Right lobe of liver (tissue), 6 donors: Measurements from ENCODE around the gene SPTB. TPM values are rescaled to one million over a fixed set of nuclear protein-coding genes. Genes with fewer than 3 reads are reported as not detected.

ENCODE experiments used
- ATAC-seq, 4 donors: fragments of 200-7000 bp; cut with Tn5 transposase; one replicate each; pipeline ENCODE4 v1.9.1; 2020; ENCODE audit warnings: mild to moderate bottlenecking in 4 of 4, moderate library complexity in 4 of 4
- DNase-seq, 3 donors: peaks; one replicate each; pipeline ENCODE4 v3.0.0-alpha.2; 2020
- H3K27ac ChIP-seq, 3 donors: fragments of 200-600 bp; one replicate each; pipeline ENCODE4 v1.8.0; 2022
- H3K27me3 ChIP-seq, 2 donors: fragments of 200-600 bp; one replicate each; pipeline ENCODE4 v1.8.0; 2022
- H3K36me3 ChIP-seq, 4 donors: fragments of 200-600 bp; sonication (generic) in 1 of 4; one replicate each; pipeline versions ENCODE4 v1.5.1 to v1.8.0; 2017 to 2022; ENCODE audit warnings: control low read depth in 1 of 4
- H3K4me1 ChIP-seq, 4 donors: fragments of 200-600 bp; sonication (generic) in 1 of 4; one replicate each; pipeline versions ENCODE4 v1.5.1 to v1.8.0; 2017 to 2022; ENCODE audit warnings: control low read depth in 1 of 4
- H3K4me3 ChIP-seq, 3 donors: fragments of 200-600 bp; one replicate each; pipeline ENCODE4 v1.8.0; 2022
- H3K9me3 ChIP-seq, 4 donors: fragments of 200-600 bp; sonication (generic) in 1 of 4; one replicate each; pipeline versions ENCODE4 v1.5.1 to v1.8.0; 2017 to 2022; ENCODE audit warnings: control low read depth in 1 of 4
- POLR2A ChIP-seq: fragments of 450-650 bp; IDR thresholded peaks from one replicate; pipeline ENCODE4 v1.6.1; 2017; ENCODE audit warnings: antibody characterized with exemption, mild to moderate bottlenecking
- WGBS: methylation state at CpG from one replicate; pipeline ENCODE4 v1.1.6; 2018; ENCODE audit warnings: low coverage, low lambda C conversion rate; ENCODE audit not compliant: insufficient coverage; ENCODE audit errors: missing lambda C conversion rate; 5-methylcytosine and 5-hydroxymethylcytosine counted together
- intact Hi-C, 2 donors: fragments of 100-400 bp; cut with DNase I; formaldehyde crosslinking; loops; one replicate each; pipeline versions ENCODE4 v1.11.2 to v1.14.1; 2022
- total RNA-seq, 6 experiments: library from RNA; depleted of rRNA in 2 of 6; stranded (reverse); fragments of >200 nt in 2 of 6; fragmentation: NEBNext Ultra II Directional in 3 of 6; extraction: Animal tissue kit (Norgen Biotek cat#: 25700) in 3 of 6; gene quantifications; one replicate each; pipeline versions ENCODE4 v1.1.0 to v1.2.4, GENCODE V29; 2016 to 2023
- TF ChIP-seq, protein P1 (sequence below), 4 donors: fragments of 200-600 bp in 3 of 4; fragments of 450-650 bp in 1 of 4; IDR thresholded peaks; one replicate each; pipeline versions ENCODE4 v1.5.1 to v1.8.0; 2016 to 2022; ENCODE audit warnings: antibody characterized with exemption in 4 of 4, mild to moderate bottlenecking in 2 of 4
- donor health status: DM: no; HTN: yes; CAD: no.
- donor health status: DM: no; HTN: no; CAD: no.
- donor health status: DM: no; HTN: no; CAD: no.
- donor health status: DM: no; HTN: yes; CAD: no.
- donor health status: DM: no; HTN: yes; CAD: no.

SPTB gene
- total RNA-seq, 6 experiments from 2014 or later, result 0.12 to 2.4 (median 0.72) TPM

DNA sequence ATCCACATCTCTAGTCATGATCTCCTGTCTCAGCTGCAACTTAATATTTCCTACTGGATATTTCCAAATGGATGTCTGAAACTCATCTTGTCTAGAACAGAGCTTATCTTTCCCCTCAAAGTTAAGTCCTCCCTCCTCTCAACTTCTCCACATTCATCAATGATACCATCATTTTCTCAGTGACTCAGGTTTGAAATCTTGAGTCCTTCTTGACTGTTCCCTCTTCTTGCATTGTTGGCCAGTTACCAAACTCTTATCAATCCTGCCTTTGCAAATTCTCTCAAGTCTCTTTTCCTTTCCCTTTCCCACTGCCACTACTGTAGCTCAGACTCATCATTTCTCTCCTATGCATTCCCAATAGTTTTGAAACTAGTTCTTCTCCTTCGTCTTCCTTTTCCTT is 20.3 kb upstream of the SPTB start:
- no peaks in the 10 kb centered on the region for H3K9me3 ChIP-seq
- no peaks in the 10 kb centered on the region for H3K36me3 ChIP-seq
- intact Hi-C loops, result no loop called here
- TF ChIP-seq, protein P1, sequence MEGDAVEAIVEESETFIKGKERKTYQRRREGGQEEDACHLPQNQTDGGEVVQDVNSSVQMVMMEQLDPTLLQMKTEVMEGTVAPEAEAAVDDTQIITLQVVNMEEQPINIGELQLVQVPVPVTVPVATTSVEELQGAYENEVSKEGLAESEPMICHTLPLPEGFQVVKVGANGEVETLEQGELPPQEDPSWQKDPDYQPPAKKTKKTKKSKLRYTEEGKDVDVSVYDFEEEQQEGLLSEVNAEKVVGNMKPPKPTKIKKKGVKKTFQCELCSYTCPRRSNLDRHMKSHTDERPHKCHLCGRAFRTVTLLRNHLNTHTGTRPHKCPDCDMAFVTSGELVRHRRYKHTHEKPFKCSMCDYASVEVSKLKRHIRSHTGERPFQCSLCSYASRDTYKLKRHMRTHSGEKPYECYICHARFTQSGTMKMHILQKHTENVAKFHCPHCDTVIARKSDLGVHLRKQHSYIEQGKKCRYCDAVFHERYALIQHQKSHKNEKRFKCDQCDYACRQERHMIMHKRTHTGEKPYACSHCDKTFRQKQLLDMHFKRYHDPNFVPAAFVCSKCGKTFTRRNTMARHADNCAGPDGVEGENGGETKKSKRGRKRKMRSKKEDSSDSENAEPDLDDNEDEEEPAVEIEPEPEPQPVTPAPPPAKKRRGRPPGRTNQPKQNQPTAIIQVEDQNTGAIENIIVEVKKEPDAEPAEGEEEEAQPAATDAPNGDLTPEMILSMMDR (IDR thresholded peaks at IDR 0.05), result no peak
- TF ChIP-seq POLR2A, result no peak
- ATAC-seq (no peak), DNase-seq (no peak)
- 35% methylated on average over 1 of the region's 1 CpG for WGBS
- H3K27ac ChIP-seq, result no peak overlapping the region
- no peak overlapping the region for H3K4me3 ChIP-seq
- no peaks in the 10 kb centered on the region for H3K27me3 ChIP-seq
- no peaks in the 10 kb centered on the region for H3K4me1 ChIP-seq

- DNase-seq (no peak), ATAC-seq (peak; percentile 91 to 98 (median 92))
- intact Hi-C loops, result loop anchor here in 1 of 2 donors (5.0 kb wide), 1 partner anchor 70 kb away; no protein-coding TSS in a partner anchor
- H3K27ac ChIP-seq, result no peak overlapping the region
- H3K4me3 ChIP-seq, result no peak overlapping the region
- no peaks in the 10 kb centered on the region for H3K36me3 ChIP-seq
- no peaks in the 10 kb centered on the region for H3K27me3 ChIP-seq
- H3K4me1 ChIP-seq, result no peaks in the 10 kb centered on the region
- 27% methylated on average over 2 of the region's 2 CpGs for WGBS
- no peaks in the 10 kb centered on the region for H3K9me3 ChIP-seq
- TF ChIP-seq, protein P1 (IDR thresholded peaks at IDR 0.05), result peak; percentile 61 to 75 (median 63)
- TF ChIP-seq POLR2A, result no peak
Measured at GRCh38 chr14:64891839-64892375, 12.2 kb upstream of the SPTB start.

GRCh38 chr14:64891173-64891838 is 11.6 kb upstream of the SPTB start:
- 71% methylated on average over 4 of the region's 4 CpGs for WGBS
- TF ChIP-seq POLR2A, result no peak
- TF ChIP-seq, protein P1 (IDR thresholded peaks at IDR 0.05), result no peak
- no peaks in the 10 kb centered on the region for H3K9me3 ChIP-seq
- no peaks in the 10 kb centered on the region for H3K4me1 ChIP-seq
- H3K36me3 ChIP-seq, result no peaks in the 10 kb centered on the region
- DNase-seq, result no peak
- no peak overlapping the region for H3K27ac ChIP-seq
- no peak overlapping the region for H3K4me3 ChIP-seq
- no peaks in the 10 kb centered on the region for H3K27me3 ChIP-seq
- intact Hi-C loops, result loop anchor here in 1 of 2 donors (5.0 kb wide), 1 partner anchor 69 kb away; no protein-coding TSS in a partner anchor
- no peak for ATAC-seq

DNA sequence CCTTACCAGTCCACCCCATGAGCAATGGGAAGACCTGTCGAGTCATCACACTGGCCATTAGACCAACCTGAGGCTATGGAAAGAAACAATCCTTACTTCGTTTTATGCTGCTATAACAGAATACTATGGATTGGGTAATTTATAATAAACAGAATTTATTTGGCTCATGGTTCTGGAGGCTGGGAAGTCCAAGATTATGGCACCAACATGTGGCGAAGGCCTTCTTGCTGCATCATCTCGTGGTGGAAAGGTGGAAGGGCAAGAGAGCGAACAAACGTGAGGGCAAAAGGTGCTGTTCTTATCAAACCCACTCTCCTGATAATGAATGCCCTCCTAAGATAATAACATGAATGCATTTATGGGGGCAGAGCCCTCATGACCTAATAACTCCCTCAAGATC is 9.6 kb upstream of the SPTB start:
- WGBS, result 78% methylated on average over 6 of the region's 6 CpGs
- TF ChIP-seq POLR2A, result no peak
- TF ChIP-seq, protein P1 (IDR thresholded peaks at IDR 0.05), result no peak
- no peaks in the 10 kb centered on the region for H3K27me3 ChIP-seq
- no peak overlapping the region for H3K27ac ChIP-seq
- intact Hi-C loops, result no loop called here
- DNase-seq, result no peak
- no peak overlapping the region for H3K4me3 ChIP-seq
- H3K36me3 ChIP-seq, result no peaks in the 10 kb centered on the region
- ATAC-seq, result no peak
- H3K9me3 ChIP-seq, result no peaks in the 10 kb centered on the region
- H3K4me1 ChIP-seq, result no peaks in the 10 kb centered on the region
